Uterus (tissue), 4 donors: Measurements from ENCODE around the gene TBX3. TPM values are rescaled to one million over a fixed set of nuclear protein-coding genes. Genes with fewer than 3 reads are reported as not detected.

Experiments
- DNase-seq, 2 donors: peaks; one replicate each; pipeline ENCODE4 v3.0.0-alpha.2; 2019 to 2020
- H3K27ac ChIP-seq, 2 donors: fragments of 200-600 bp; sonication (generic); 1 replicate in 1 of 2; 2 replicates in 1 of 2; pipeline ENCODE4 v1.5.1; 2016 to 2018
- H3K27me3 ChIP-seq, 2 donors: fragments of 200-600 bp; sonication (generic); one replicate each; pipeline ENCODE4 v1.5.1; 2018 to 2019; ENCODE audit warnings: control low read depth in 1 of 2
- H3K36me3 ChIP-seq, 2 donors: fragments of 200-600 bp; sonication (generic); one replicate each; pipeline ENCODE4 v1.5.1; 2019; ENCODE audit warnings: control low read depth in 1 of 2
- H3K4me1 ChIP-seq, 2 donors: fragments of 200-600 bp; sonication (generic); one replicate each; pipeline ENCODE4 v1.5.1; 2018 to 2019; ENCODE audit warnings: control low read depth in 1 of 2
- H3K4me3 ChIP-seq, 2 donors: fragments of 200-600 bp; sonication (generic); 1 replicate in 1 of 2; 2 replicates in 1 of 2; pipeline ENCODE4 v1.5.1; 2018 to 2019; ENCODE audit warnings: mild to moderate bottlenecking in 1 of 2
- H3K9me3 ChIP-seq, 2 donors: fragments of 200-600 bp; sonication (generic); one replicate each; pipeline ENCODE4 v1.5.1; 2019; ENCODE audit warnings: control low read depth in 1 of 2
- POLR2A ChIP-seq, 2 donors: fragments of 450-650 bp; IDR thresholded peaks; one replicate each; pipeline ENCODE4 v1.6.1; 2016; ENCODE audit warnings: antibody characterized with exemption in 2 of 2, mild to moderate bottlenecking in 1 of 2, moderate library complexity in 1 of 2
- intact Hi-C: fragments of 100-400 bp; cut with DNase I; formaldehyde crosslinking; loops from one replicate; pipeline ENCODE4 v1.15.1; 2023; ENCODE audit warnings: low total_unique reads
- total RNA-seq, 4 donors: library from RNA; depleted of rRNA in 3 of 4; stranded (reverse); fragments of >200 nt in 3 of 4; gene quantifications; one replicate each; pipeline versions ENCODE4 v1.1.0 to v1.2.4, GENCODE V29; 2014 to 2023
- TF ChIP-seq, protein P1 (sequence below), 4 experiments: fragments of 200-600 bp in 2 of 4; fragments of 450-650 bp in 2 of 4; sonication (generic) in 2 of 4; IDR thresholded peaks; one replicate each; pipeline ENCODE4 v1.5.1; 2016 to 2019; ENCODE audit warnings: antibody characterized with exemption in 4 of 4, mild to moderate bottlenecking in 2 of 4, moderate library complexity in 1 of 4
- donor health status: DM: yes; HTN: yes; CAD: no.

TBX3 gene
- total RNA-seq, 4 donors from 2014 or later, result 11.0 to 120 (median 56.3) TPM

DNA sequence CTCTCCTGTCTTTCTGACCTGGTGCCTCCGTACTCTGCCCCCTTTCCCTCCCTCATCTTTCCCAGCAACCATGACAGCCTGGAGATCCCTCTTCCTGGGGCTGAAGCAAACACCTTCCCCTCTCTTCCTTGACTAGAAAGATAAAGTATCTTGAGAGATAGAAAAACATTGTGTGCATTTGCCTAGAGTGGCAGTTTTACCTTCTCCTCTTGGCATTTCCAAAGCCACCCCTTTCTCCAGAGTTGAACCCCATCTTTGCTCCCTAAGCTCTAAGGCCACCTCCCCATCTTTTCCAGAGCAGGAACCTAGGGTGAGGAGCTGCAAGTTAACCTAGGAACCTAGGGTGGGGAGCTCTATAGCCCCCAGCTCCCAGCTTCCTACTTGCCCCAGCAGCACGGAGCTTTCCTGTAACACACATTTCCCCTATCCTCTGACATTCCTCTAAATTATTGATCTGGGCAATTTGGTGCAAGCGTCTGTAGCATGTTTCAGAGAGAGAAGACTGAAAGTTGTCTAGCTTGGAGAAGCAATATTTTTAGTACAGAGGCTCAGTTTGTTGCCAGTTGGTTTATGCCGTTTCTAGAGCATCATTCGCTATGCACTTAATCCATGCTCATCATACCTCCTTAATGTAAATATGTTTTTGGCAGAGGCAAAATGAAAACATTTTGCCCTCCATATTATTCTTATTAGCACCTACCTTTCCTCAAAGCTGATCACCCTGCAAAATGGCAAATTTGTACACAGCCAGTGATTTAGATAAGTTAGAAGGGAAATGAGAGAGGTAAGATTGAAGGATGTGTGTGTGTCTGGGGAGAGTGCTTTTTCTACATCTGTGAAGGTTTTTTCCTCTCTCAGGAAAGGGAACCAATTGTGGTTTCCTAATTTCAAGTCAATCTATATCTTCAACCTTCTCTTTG lies 5.4 kb upstream of the TBX3 start:
- TF ChIP-seq, protein P1, sequence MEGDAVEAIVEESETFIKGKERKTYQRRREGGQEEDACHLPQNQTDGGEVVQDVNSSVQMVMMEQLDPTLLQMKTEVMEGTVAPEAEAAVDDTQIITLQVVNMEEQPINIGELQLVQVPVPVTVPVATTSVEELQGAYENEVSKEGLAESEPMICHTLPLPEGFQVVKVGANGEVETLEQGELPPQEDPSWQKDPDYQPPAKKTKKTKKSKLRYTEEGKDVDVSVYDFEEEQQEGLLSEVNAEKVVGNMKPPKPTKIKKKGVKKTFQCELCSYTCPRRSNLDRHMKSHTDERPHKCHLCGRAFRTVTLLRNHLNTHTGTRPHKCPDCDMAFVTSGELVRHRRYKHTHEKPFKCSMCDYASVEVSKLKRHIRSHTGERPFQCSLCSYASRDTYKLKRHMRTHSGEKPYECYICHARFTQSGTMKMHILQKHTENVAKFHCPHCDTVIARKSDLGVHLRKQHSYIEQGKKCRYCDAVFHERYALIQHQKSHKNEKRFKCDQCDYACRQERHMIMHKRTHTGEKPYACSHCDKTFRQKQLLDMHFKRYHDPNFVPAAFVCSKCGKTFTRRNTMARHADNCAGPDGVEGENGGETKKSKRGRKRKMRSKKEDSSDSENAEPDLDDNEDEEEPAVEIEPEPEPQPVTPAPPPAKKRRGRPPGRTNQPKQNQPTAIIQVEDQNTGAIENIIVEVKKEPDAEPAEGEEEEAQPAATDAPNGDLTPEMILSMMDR (IDR thresholded peaks at IDR 0.05), result no peak
- no peak for TF ChIP-seq POLR2A (IDR thresholded peaks at IDR 0.05)
- no peaks in the 10 kb centered on the region for H3K9me3 ChIP-seq
- H3K36me3 ChIP-seq, result no peaks in the 10 kb centered on the region
- DNase-seq, result no peak
- H3K27ac ChIP-seq, result no peak overlapping the region
- H3K4me1 ChIP-seq, result peaks cover 0 to 5% of the 10 kb centered on the region in 2 donors
- H3K27me3 ChIP-seq, result no peaks in the 10 kb centered on the region
- no peak overlapping the region for H3K4me3 ChIP-seq
- intact Hi-C loops, result no loop called here

- H3K36me3 ChIP-seq, result no peaks in the 10 kb centered on the region
- DNase-seq, result no peak
- intact Hi-C loops, result no loop called here
- no peak for TF ChIP-seq POLR2A (IDR thresholded peaks at IDR 0.05)
- TF ChIP-seq, protein P1 (IDR thresholded peaks at IDR 0.05), result no peak
- H3K9me3 ChIP-seq, result no peaks in the 10 kb centered on the region
- peaks cover 0 to 5% of the 10 kb centered on the region in 2 donors for H3K4me1 ChIP-seq
- no peak overlapping the region for H3K27ac ChIP-seq
- no peak overlapping the region for H3K4me3 ChIP-seq
- no peaks in the 10 kb centered on the region for H3K27me3 ChIP-seq
These were observed 4.4 kb upstream of the TBX3 start for GRCh38 chr12:114688256-114688845.

- Histone ChIP-seq H3K27ac (no peak overlapping the region), H3K27me3 (no peaks in the 10 kb centered on the region)
- intact Hi-C loops, result no loop called here
These were observed 3.8 kb upstream of the TBX3 start for GRCh38 chr12:114687802-114688201.

DNA sequence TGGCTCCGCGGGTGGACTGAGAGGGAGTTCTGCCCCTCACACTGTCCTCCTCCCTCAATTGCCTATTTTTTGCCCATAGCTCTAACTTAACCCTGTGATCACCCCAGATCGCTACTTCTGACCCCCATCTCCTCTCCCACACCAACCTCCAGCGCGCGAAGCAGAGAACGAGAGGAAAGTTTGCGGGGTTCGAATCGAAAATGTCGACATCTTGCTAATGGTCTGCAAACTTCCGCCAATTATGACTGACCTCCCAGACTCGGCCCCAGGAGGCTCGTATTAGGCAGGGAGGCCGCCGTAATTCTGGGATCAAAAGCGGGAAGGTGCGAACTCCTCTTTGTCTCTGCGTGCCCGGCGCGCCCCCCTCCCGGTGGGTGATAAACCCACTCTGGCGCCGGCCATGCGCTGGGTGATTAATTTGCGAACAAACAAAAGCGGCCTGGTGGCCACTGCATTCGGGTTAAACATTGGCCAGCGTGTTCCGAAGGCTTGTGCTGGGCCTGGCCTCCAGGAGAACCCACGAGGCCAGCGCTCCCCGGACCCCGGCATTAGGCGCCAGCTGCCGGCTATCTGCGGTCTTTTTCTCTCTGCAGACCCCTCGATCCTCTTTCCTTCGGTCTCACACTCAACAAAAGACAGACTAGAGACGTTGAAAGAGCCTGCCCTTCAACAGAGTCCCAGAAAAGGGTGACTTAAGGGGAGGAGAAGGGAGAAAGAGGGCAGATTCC lies 3.0 kb upstream of the TBX3 start:
- no peak overlapping the region for H3K4me3 ChIP-seq
- H3K36me3 ChIP-seq, result no peaks in the 10 kb centered on the region
- intact Hi-C loops, result no loop called here
- DNase-seq, result no peak
- no peaks in the 10 kb centered on the region for H3K27me3 ChIP-seq
- H3K9me3 ChIP-seq, result no peaks in the 10 kb centered on the region
- H3K4me1 ChIP-seq, result peaks cover 0 to under 1% of the 10 kb centered on the region in 2 donors
- no peak for TF ChIP-seq POLR2A (IDR thresholded peaks at IDR 0.05)
- TF ChIP-seq, protein P1 (IDR thresholded peaks at IDR 0.05), result no peak
- H3K27ac ChIP-seq, result no peak overlapping the region

More at GRCh38 chr12:114687802-114688201, 3.8 kb upstream of the TBX3 start:
- Histone ChIP-seq H3K4me3 (no peak overlapping the region), H3K9me3 (no peaks in the 10 kb centered on the region), H3K4me1 (peaks cover 0 to 5% of the 10 kb centered on the region in 2 donors), H3K36me3 (no peaks in the 10 kb centered on the region)
- no peak for DNase-seq
- no peak for TF ChIP-seq POLR2A (IDR thresholded peaks at IDR 0.05)
- TF ChIP-seq, protein P1 (IDR thresholded peaks at IDR 0.05), result no peak
